Type B pancreatic cell (in vitro differentiated cells): Measurements from ENCODE around the gene GJB3. TPM values are rescaled to one million over a fixed set of nuclear protein-coding genes. Genes with fewer than 3 reads are reported as not detected.

Experiments used
- DNase-seq: peaks from one replicate; pipeline ENCODE4 v3.0.0; 2021; ENCODE audit warnings: mixed read lengths; ENCODE audit not compliant: unreplicated experiment; ENCODE audit errors: extremely low spot score
- H3K27ac Mint-ChIP-seq: 2 replicates; pipeline ENCODE4 v1.8.0; 2021; ENCODE audit warnings: mild to moderate bottlenecking, mixed read lengths
- H3K27me3 Mint-ChIP-seq: 2 replicates; pipeline ENCODE4 v1.8.0; 2021; ENCODE audit warnings: mixed read lengths
- H3K36me3 Mint-ChIP-seq: 2 replicates; pipeline ENCODE4 v1.8.0; 2021; ENCODE audit warnings: mixed read lengths
- H3K4me1 Mint-ChIP-seq: one replicate; pipeline ENCODE4 v1.8.0; 2021; ENCODE audit warnings: mixed read lengths; ENCODE audit not compliant: unreplicated experiment
- H3K4me3 Mint-ChIP-seq: 2 replicates; pipeline ENCODE4 v1.8.0; 2021; ENCODE audit warnings: mild to moderate bottlenecking, mixed read lengths
- H3K9me3 Mint-ChIP-seq: 2 replicates; pipeline ENCODE4 v1.8.0; 2021; ENCODE audit warnings: mixed read lengths
- total RNA-seq: library from RNA; stranded (reverse); gene quantifications from 2 replicates; pipeline ENCODE4 v1.2.1, GENCODE V29; 2021; ENCODE audit warnings: low replicate concordance
- TF ChIP-seq, protein P1 (sequence below): fragments of 200-600 bp; sonication (generic); conservative IDR thresholded peaks from 2 replicates; pipeline ENCODE4 v1.5.0; 2021; ENCODE audit warnings: antibody characterized with exemption, mild to moderate bottlenecking

The GJB3 gene
- total RNA-seq, 1 donor from 2014 or later: 6.5 TPM

GRCh38 chr1:34754964-34755637 lies 25.9 kb upstream of the GJB3 start, which contains the start of gene GJB5:
TSS of gene GJB5 (plus strand) at chr1:34755047. CDS start at chr1:34757331, 2,284 bp downstream.
- peaks cover 6% of the 10 kb centered on the region for H3K9me3 Mint-ChIP-seq
- no peaks in the 10 kb centered on the region for H3K4me1 Mint-ChIP-seq
- peak within 1 kb of the TSS; percentile 86 for H3K27ac Mint-ChIP-seq
- no peaks in the 10 kb centered on the region for H3K36me3 Mint-ChIP-seq
- H3K4me3 Mint-ChIP-seq: peak within 1 kb of the TSS; percentile 47
- no peak for DNase-seq
- TF ChIP-seq, protein P1, sequence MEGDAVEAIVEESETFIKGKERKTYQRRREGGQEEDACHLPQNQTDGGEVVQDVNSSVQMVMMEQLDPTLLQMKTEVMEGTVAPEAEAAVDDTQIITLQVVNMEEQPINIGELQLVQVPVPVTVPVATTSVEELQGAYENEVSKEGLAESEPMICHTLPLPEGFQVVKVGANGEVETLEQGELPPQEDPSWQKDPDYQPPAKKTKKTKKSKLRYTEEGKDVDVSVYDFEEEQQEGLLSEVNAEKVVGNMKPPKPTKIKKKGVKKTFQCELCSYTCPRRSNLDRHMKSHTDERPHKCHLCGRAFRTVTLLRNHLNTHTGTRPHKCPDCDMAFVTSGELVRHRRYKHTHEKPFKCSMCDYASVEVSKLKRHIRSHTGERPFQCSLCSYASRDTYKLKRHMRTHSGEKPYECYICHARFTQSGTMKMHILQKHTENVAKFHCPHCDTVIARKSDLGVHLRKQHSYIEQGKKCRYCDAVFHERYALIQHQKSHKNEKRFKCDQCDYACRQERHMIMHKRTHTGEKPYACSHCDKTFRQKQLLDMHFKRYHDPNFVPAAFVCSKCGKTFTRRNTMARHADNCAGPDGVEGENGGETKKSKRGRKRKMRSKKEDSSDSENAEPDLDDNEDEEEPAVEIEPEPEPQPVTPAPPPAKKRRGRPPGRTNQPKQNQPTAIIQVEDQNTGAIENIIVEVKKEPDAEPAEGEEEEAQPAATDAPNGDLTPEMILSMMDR: no peak
- H3K27me3 Mint-ChIP-seq: peaks cover 14% of the 10 kb centered on the region

GRCh38 chr1:34755961-34756360 lies 25.1 kb upstream of the GJB3 start:
- Mint-ChIP-seq H3K4me1 (no peaks in the 10 kb centered on the region), H3K9me3 (peaks cover 6% of the 10 kb centered on the region), H3K36me3 (no peaks in the 10 kb centered on the region), H3K27me3 (peaks cover 11% of the 10 kb centered on the region), H3K27ac (no peak overlapping the region), H3K4me3 (no peak overlapping the region)
- DNase-seq: no peak
- TF ChIP-seq, protein P1: no peak

- no peaks in the 10 kb centered on the region for H3K4me1 Mint-ChIP-seq
- no peak overlapping the region for H3K4me3 Mint-ChIP-seq
- TF ChIP-seq, protein P1: no peak
- H3K27me3 Mint-ChIP-seq: peaks cover 9% of the 10 kb centered on the region
- DNase-seq: no peak
- peaks cover 6% of the 10 kb centered on the region for H3K9me3 Mint-ChIP-seq
- no peaks in the 10 kb centered on the region for H3K36me3 Mint-ChIP-seq
- H3K27ac Mint-ChIP-seq: no peak overlapping the region
These were observed 23.6 kb upstream of the GJB3 start for GRCh38 chr1:34757386-34757785.

- Mint-ChIP-seq H3K36me3 (no peaks in the 10 kb centered on the region), H3K4me3 (no peak overlapping the region)
- no peak for DNase-seq
These were observed 22.3 kb upstream of the GJB3 start for GRCh38 chr1:34758751-34759150.

GRCh38 chr1:34759503-34760357 lies 21.3 kb upstream of the GJB3 start, which contains the start of gene GJB4:
TSS of gene GJB4 (plus strand) at chr1:34759740. CDS start at chr1:34761255, 1,515 bp downstream.
- peaks cover 21% of the 10 kb centered on the region for H3K27me3 Mint-ChIP-seq
- H3K36me3 Mint-ChIP-seq: no peaks in the 10 kb centered on the region
- TF ChIP-seq, protein P1: no peak
- no peak within 1 kb of the TSS for H3K4me3 Mint-ChIP-seq
- DNase-seq: no peak
- H3K9me3 Mint-ChIP-seq: no peaks in the 10 kb centered on the region
- H3K27ac Mint-ChIP-seq: peak within 1 kb of the TSS; percentile 68
- no peaks in the 10 kb centered on the region for H3K4me1 Mint-ChIP-seq

More at GRCh38 chr1:34758751-34759150, 22.3 kb upstream of the GJB3 start:
- Mint-ChIP-seq H3K27ac (no peak overlapping the region), H3K9me3 (peaks cover 2% of the 10 kb centered on the region), H3K27me3 (peaks cover 21% of the 10 kb centered on the region), H3K4me1 (no peaks in the 10 kb centered on the region)
- TF ChIP-seq, protein P1: no peak
